Endothelial cell of umbilical vein (primary cell): ENCODE data around the gene RYR1. TPM values are rescaled to one million over a fixed set of nuclear protein-coding genes. Genes with fewer than 3 reads are reported as not detected.

Experiments used
- BruUV-seq: library from RNA; stranded (reverse); fragments of 400-500 nt; replicated peaks from 2 replicates; lab custom pipeline; 2021; lab: Mats Ljungman, UMichigan
- CTCF ChIA-PET: fragments of 300-600, 350-600 bp; sonication (Branson Sonifier 250); formaldehyde crosslinking; loops from one replicate; lab custom pipeline; 2021; ENCODE audit warnings: antibody characterized with exemption, inconsistent platforms; lab: Charles Lee
- POLR2A ChIA-PET: fragments of 300-600, 350-600 bp; sonication (Branson Sonifier 250); formaldehyde crosslinking; loops from one replicate; lab custom pipeline; 2021; ENCODE audit warnings: antibody characterized with exemption, inconsistent platforms; lab: Charles Lee
- DNase-seq: peaks from one replicate; pipeline ENCODE4 v3.0.0-alpha.2; 2011; ENCODE audit warnings: low read depth, low spot score
- FAIRE-seq: peaks from 2 replicates; lab custom pipeline; 2011; peaks lifted over from hg19 to GRCh38; lab: Jason Lieb, UNC
- H2AFZ ChIP-seq: 2 replicates; pipeline ENCODE4 v1.6.0; 2012; ENCODE audit warnings: low read depth, low read length, control low read depth, inconsistent platforms
- H3K27ac ChIP-seq: 2 replicates; pipeline ENCODE4 v1.5.1; 2011; ENCODE audit warnings: low read depth, mild to moderate bottlenecking, control low read depth, low read length, moderate library complexity; ENCODE audit not compliant: insufficient read depth
- H3K27me3 ChIP-seq, 2 experiments: 2 replicates each; pipeline versions ENCODE4 v1.6.0 to v1.6.1; 2011; ENCODE audit warnings: low read length in 2 of 2, mixed read lengths in 1 of 2; ENCODE audit not compliant: control insufficient read depth in 2 of 2, insufficient read depth in 2 of 2
- H3K36me3 ChIP-seq, 2 experiments: 2 replicates in 1 of 2; 3 replicates in 1 of 2; pipeline ENCODE4 v1.5.1; 2011; ENCODE audit warnings: low read length in 2 of 2, mild to moderate bottlenecking in 1 of 2, moderate library complexity in 1 of 2; ENCODE audit not compliant: control insufficient read depth in 2 of 2, insufficient read depth in 2 of 2; ENCODE audit errors: extremely low read depth in 1 of 2
- H3K4me1 ChIP-seq: 3 replicates; pipeline ENCODE4 v1.5.1; 2011; ENCODE audit warnings: mild to moderate bottlenecking, low read length; ENCODE audit not compliant: control insufficient read depth, insufficient read depth; ENCODE audit errors: extremely low read depth
- H3K4me2 ChIP-seq: 2 replicates; pipeline ENCODE4 v1.6.1; 2011; ENCODE audit warnings: low read length, control low read depth, mixed read lengths; ENCODE audit not compliant: insufficient read depth
- H3K4me3 ChIP-seq, 3 experiments: fragments of 200-600 bp in 1 of 3; sonication (generic), shearing (Covaris generic) in 1 of 3; replicated peaks in 1 of 3; 2 replicates each; pipeline ENCODE4 v1.5.1; 2011 to 2016; ENCODE audit warnings: control low read depth in 3 of 3, low read length in 3 of 3, mild to moderate bottlenecking in 2 of 3, inconsistent platforms in 1 of 3, low read depth in 1 of 3, moderate library complexity in 1 of 3; ENCODE audit not compliant: insufficient read depth in 1 of 3
- H3K79me2 ChIP-seq: 2 replicates; pipeline ENCODE4 v1.6.0; 2012; ENCODE audit warnings: low read length, inconsistent platforms; ENCODE audit not compliant: control insufficient read depth, insufficient read depth
- H3K9ac ChIP-seq: replicated peaks from 2 replicates; pipeline ENCODE3; 2011; ENCODE audit warnings: low read length, control low read depth; ENCODE audit not compliant: insufficient read depth; ENCODE audit errors: extremely low read depth
- H3K9me1 ChIP-seq: replicated peaks from 3 replicates; pipeline ENCODE4 v1.6.0; 2011; ENCODE audit warnings: mild to moderate bottlenecking, low read length; ENCODE audit not compliant: control insufficient read depth, insufficient read depth; ENCODE audit errors: extremely low read depth
- H3K9me3 ChIP-seq: replicated peaks from 2 replicates; pipeline ENCODE4 v1.5.1; 2012; ENCODE audit warnings: low read length, inconsistent platforms; ENCODE audit not compliant: control insufficient read depth, insufficient read depth
- H4K20me1 ChIP-seq: replicated peaks from 2 replicates; pipeline ENCODE3; 2011; ENCODE audit warnings: mild to moderate bottlenecking, low read length; ENCODE audit not compliant: control insufficient read depth, insufficient read depth; ENCODE audit errors: extremely low read depth
- EZH2 ChIP-seq: IDR thresholded peaks from 2 replicates; pipeline ENCODE4 v1.6.1; 2012; ENCODE audit warnings: borderline replicate concordance, low read depth, mild to moderate bottlenecking, moderate library complexity, low read length, inconsistent platforms; ENCODE audit not compliant: severe bottlenecking
- FOS ChIP-seq: IDR thresholded peaks from 2 replicates; pipeline ENCODE4 v1.6.1; 2011; ENCODE audit warnings: mild to moderate bottlenecking, low read length, moderate library complexity, borderline replicate concordance; ENCODE audit not compliant: insufficient read depth
- GATA2 ChIP-seq: IDR thresholded peaks from 2 replicates; pipeline ENCODE4 v1.7.0; 2011; ENCODE audit warnings: low read depth, mild to moderate bottlenecking, moderate library complexity, mixed read lengths, low read length; ENCODE audit not compliant: insufficient read length, insufficient read depth
- JUN ChIP-seq: IDR thresholded peaks from 2 replicates; pipeline ENCODE4 v1.6.1; 2011; ENCODE audit warnings: borderline replicate concordance, low read depth; ENCODE audit not compliant: insufficient read length, insufficient read depth
- MYC ChIP-seq: IDR thresholded peaks from one replicate; pipeline ENCODE4 v1.6.1; 2011; ENCODE audit warnings: mild to moderate bottlenecking, low read depth, low read length
- POLR2A ChIP-seq: IDR thresholded peaks from 2 replicates; pipeline ENCODE4 v1.6.1; 2012; ENCODE audit warnings: low read depth, mild to moderate bottlenecking, control low read depth, low read length
- POLR2AphosphoS5 ChIP-seq: IDR thresholded peaks from 2 replicates; pipeline ENCODE4 v1.6.1; 2012; ENCODE audit warnings: low read depth, mild to moderate bottlenecking, control low read depth, low read length, moderate library complexity; ENCODE audit not compliant: insufficient read depth
- dilution Hi-C: fragments of 300-500 bp; cut with MboI; formaldehyde crosslinking; loops from one replicate; pipeline ENCODE4 v1.15.0; 2019; ENCODE audit warnings: low sequenced_read_pairs; ENCODE audit not compliant: extremely low pct_ligation_motif_present
- intact Hi-C: fragments of 100-400 bp; cut with micrococcal nuclease; formaldehyde crosslinking; loops from one replicate; pipeline ENCODE4 v1.10.0; 2022
- polyA plus RNA-seq, 4 experiments: library from polyadenylated mRNA; depleted of rRNA in 3 of 4; stranded (reverse) in 3 of 4; unstranded in 1 of 4; fragments of >200 nt; gene quantifications; 2 replicates each; pipeline versions ENCODE4 v1.2.1 to v1.2.3, GENCODE V29; 2011 to 2012; ENCODE audit warnings: missing spikeins in 1 of 4
- total RNA-seq: library from RNA; stranded (reverse); gene quantifications from 2 replicates; pipeline ENCODE4 v1.2.3, GENCODE V29; 2021
- TF ChIP-seq, protein P1 (sequence below), 2 donors: IDR thresholded peaks; 1 replicate in 1 of 2; 2 replicates in 1 of 2; pipeline ENCODE4 v1.5.1; 2011; ENCODE audit warnings: low read length in 2 of 2, mild to moderate bottlenecking in 2 of 2, moderate library complexity in 2 of 2, control low read depth in 1 of 2, inconsistent platforms in 1 of 2, low read depth in 1 of 2; ENCODE audit not compliant: insufficient read depth in 1 of 2; ENCODE audit errors: extremely low read depth in 1 of 2
- TF ChIP-seq, protein P2 (sequence below): IDR thresholded peaks from 2 replicates; pipeline ENCODE4 v1.6.1; 2011; ENCODE audit not compliant: insufficient read depth, insufficient read length

RYR1 gene
- total and polyA plus RNA-seq, 2 donors (not counting 3 experiments of a cell fraction or from before 2014, with no cell fraction given), result under 0.01 to 0.02 TPM

GRCh38 chr19:38588041-38588440 lies 154.6 kb downstream of the RYR1 start:
- Histone ChIP-seq H3K4me1 (no peaks in the 10 kb centered on the region), H4K20me1 (no peaks in the 10 kb centered on the region), H3K9me1 (no peaks in the 10 kb centered on the region), H3K79me2 (no peaks in the 10 kb centered on the region), H3K27me3 (no peaks in the 10 kb centered on the region), H3K27ac (no peak overlapping the region), H2AFZ (no peak overlapping the region), H3K9me3 (no peaks in the 10 kb centered on the region), H3K9ac (no peak overlapping the region), H3K4me2 (no peak overlapping the region), H3K36me3 (no peaks in the 10 kb centered on the region), H3K4me3 (no peak overlapping the region)
- dilution Hi-C loops, result no loop called here
- intact Hi-C loops, result no loop called here
- ChIA-PET POLR2A (no interaction called here), CTCF (no interaction called here)
- FAIRE-seq, result no peak
- no peak for TF ChIP-seq POLR2AphosphoS5
- no peak for TF ChIP-seq EZH2
- no peak for TF ChIP-seq POLR2A
- TF ChIP-seq MYC, result no peak
- no peak for TF ChIP-seq GATA2
- no peak for TF ChIP-seq FOS
- TF ChIP-seq, protein P1, sequence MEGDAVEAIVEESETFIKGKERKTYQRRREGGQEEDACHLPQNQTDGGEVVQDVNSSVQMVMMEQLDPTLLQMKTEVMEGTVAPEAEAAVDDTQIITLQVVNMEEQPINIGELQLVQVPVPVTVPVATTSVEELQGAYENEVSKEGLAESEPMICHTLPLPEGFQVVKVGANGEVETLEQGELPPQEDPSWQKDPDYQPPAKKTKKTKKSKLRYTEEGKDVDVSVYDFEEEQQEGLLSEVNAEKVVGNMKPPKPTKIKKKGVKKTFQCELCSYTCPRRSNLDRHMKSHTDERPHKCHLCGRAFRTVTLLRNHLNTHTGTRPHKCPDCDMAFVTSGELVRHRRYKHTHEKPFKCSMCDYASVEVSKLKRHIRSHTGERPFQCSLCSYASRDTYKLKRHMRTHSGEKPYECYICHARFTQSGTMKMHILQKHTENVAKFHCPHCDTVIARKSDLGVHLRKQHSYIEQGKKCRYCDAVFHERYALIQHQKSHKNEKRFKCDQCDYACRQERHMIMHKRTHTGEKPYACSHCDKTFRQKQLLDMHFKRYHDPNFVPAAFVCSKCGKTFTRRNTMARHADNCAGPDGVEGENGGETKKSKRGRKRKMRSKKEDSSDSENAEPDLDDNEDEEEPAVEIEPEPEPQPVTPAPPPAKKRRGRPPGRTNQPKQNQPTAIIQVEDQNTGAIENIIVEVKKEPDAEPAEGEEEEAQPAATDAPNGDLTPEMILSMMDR (IDR thresholded peaks at IDR 0.05; ENCODE audit: extremely low read depth in 1 of 2, insufficient read depth in 1 of 2, low read depth in 1 of 2, low read length in 2 of 2), result no peak
- TF ChIP-seq, protein P2, sequence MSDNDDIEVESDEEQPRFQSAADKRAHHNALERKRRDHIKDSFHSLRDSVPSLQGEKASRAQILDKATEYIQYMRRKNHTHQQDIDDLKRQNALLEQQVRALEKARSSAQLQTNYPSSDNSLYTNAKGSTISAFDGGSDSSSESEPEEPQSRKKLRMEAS, result no peak
- TF ChIP-seq JUN, result no peak
- DNase-seq, result no peak
- BruUV-seq, result no TSS peak
